HG03354 (cell line): ENCODE results near the gene CKAP2.
"Not testable (repeated sequence)": the region's sequence is repeated elsewhere in the genome, so short reads cannot be mapped to it uniquely, and the experiment has no call there.

ENCODE experiments used
- ATAC-seq: cut with Tn5 transposase; IDR thresholded peaks from one replicate; pipeline ENCODE4 v1.9.1; 2021; ENCODE audit warnings: mild to moderate bottlenecking; ENCODE audit not compliant: unreplicated experiment, poor library complexity, severe bottlenecking

The CKAP2 gene

GRCh38 chr13:52451135-52451804, 4.0 kb upstream of the CKAP2 start:
- ATAC-seq, result no peak

GRCh38 chr13:52452470-52452869, 2.8 kb upstream of the CKAP2 start:
- ATAC-seq, result no peak

- ATAC-seq, result peak; percentile 41
Observed at GRCh38 chr13:52454459-52454819, 839 bp upstream of the CKAP2 start.

GRCh38 chr13:52455677-52456041, 381 bp downstream of the CKAP2 start:
- ATAC-seq, result peak; percentile 40

- no peak for ATAC-seq
Observed at GRCh38 chr13:52459668-52460067, 4.4 kb downstream of the CKAP2 start.

- no peak for ATAC-seq
Observed at GRCh38 chr13:52461265-52461664, 6.0 kb downstream of the CKAP2 start.

GRCh38 chr13:52463526-52463925, 8.2 kb downstream of the CKAP2 start:
- ATAC-seq, result no peak

- not testable (repeated sequence) for ATAC-seq
Observed at GRCh38 chr13:52468487-52468886, 13.2 kb downstream of the CKAP2 start.

- not testable (repeated sequence) for ATAC-seq
Observed at GRCh38 chr13:52480677-52481428, 25.6 kb downstream of the CKAP2 start.

- not testable (repeated sequence) for ATAC-seq
Observed at GRCh38 chr13:52487078-52487477, 31.8 kb downstream of the CKAP2 start.

- ATAC-seq, result not testable (repeated sequence)
Observed at GRCh38 chr13:52488763-52489162, 33.5 kb downstream of the CKAP2 start.

- ATAC-seq, result not testable (repeated sequence)
Observed at GRCh38 chr13:52491015-52491414, 35.7 kb downstream of the CKAP2 start.

GRCh38 chr13:52494241-52494640, 39.0 kb downstream of the CKAP2 start:
- ATAC-seq, result not testable (repeated sequence)

GRCh38 chr13:52497979-52498378, 42.7 kb downstream of the CKAP2 start:
- peak; percentile 71 for ATAC-seq

- not testable (repeated sequence) for ATAC-seq
Observed at GRCh38 chr13:52502277-52502676, 47.0 kb downstream of the CKAP2 start.

GRCh38 chr13:52505843-52506242, 50.6 kb downstream of the CKAP2 start:
- not testable (repeated sequence) for ATAC-seq

GRCh38 chr13:52509532-52509931, 54.3 kb downstream of the CKAP2 start:
- ATAC-seq, result not testable (repeated sequence)

- not testable (repeated sequence) for ATAC-seq
Observed at GRCh38 chr13:52510221-52510797, 55.0 kb downstream of the CKAP2 start.

- not testable (repeated sequence) for ATAC-seq
Observed at GRCh38 chr13:52511598-52511997, 56.3 kb downstream of the CKAP2 start.

- ATAC-seq, result not testable (repeated sequence)
Observed at GRCh38 chr13:52513957-52514596, 58.8 kb downstream of the CKAP2 start.
